GM19463 (cell line): ENCODE data around the gene DIAPH3.

ENCODE experiments used
- ATAC-seq: cut with Tn5 transposase; IDR thresholded peaks from one replicate; pipeline ENCODE4 v1.9.1; 2021; ENCODE audit warnings: mild to moderate bottlenecking, moderate library complexity; ENCODE audit not compliant: unreplicated experiment

DIAPH3 gene

GRCh38 chr13:60020288-60020687, 143.4 kb downstream of the DIAPH3 start:
- ATAC-seq = no peak

GRCh38 chr13:60019119-60019993, 144.4 kb downstream of the DIAPH3 start:
- ATAC-seq = peak; percentile 81

GRCh38 chr13:60018536-60018935, 145.2 kb downstream of the DIAPH3 start:
- no peak for ATAC-seq

- ATAC-seq = no peak
Observed at GRCh38 chr13:60016229-60016628, 147.5 kb downstream of the DIAPH3 start.

GRCh38 chr13:60013166-60013565, 150.6 kb downstream of the DIAPH3 start:
- ATAC-seq = no peak

GRCh38 chr13:60012488-60012887, 151.2 kb downstream of the DIAPH3 start:
- no peak for ATAC-seq

- no peak for ATAC-seq
Observed at GRCh38 chr13:60009300-60010253, 154.2 kb downstream of the DIAPH3 start.

GRCh38 chr13:60001889-60002288, 161.8 kb downstream of the DIAPH3 start:
- no peak for ATAC-seq

GRCh38 chr13:60000976-60001375, 162.8 kb downstream of the DIAPH3 start:
- no peak for ATAC-seq

- ATAC-seq = no peak
Observed at GRCh38 chr13:60000081-60000480, 163.6 kb downstream of the DIAPH3 start.

GRCh38 chr13:59997976-59998375, 165.8 kb downstream of the DIAPH3 start:
- no peak for ATAC-seq

- no peak for ATAC-seq
Observed at GRCh38 chr13:59996461-59996980, 167.2 kb downstream of the DIAPH3 start.

GRCh38 chr13:59991395-59991794, 172.3 kb downstream of the DIAPH3 start:
- no peak for ATAC-seq

GRCh38 chr13:59982631-59983382, 180.9 kb downstream of the DIAPH3 start:
- ATAC-seq = no peak

- no peak for ATAC-seq
Observed at GRCh38 chr13:59979589-59979988, 184.1 kb downstream of the DIAPH3 start.

GRCh38 chr13:59978862-59979261, 184.9 kb downstream of the DIAPH3 start:
- no peak for ATAC-seq

- no peak for ATAC-seq
Observed at GRCh38 chr13:59976856-59977255, 186.9 kb downstream of the DIAPH3 start.

GRCh38 chr13:59975807-59976435, 187.8 kb downstream of the DIAPH3 start:
- no peak for ATAC-seq

- ATAC-seq = no peak
Observed at GRCh38 chr13:59970847-59971246, 192.9 kb downstream of the DIAPH3 start.

GRCh38 chr13:59963827-59964226, 199.9 kb downstream of the DIAPH3 start:
- ATAC-seq = no peak
